Body of pancreas (tissue), 4 donors: ENCODE data around the gene FIBCD1. TPM values are rescaled to one million over a fixed set of nuclear protein-coding genes. Genes with fewer than 3 reads are reported as not detected.

ENCODE experiments used
- ATAC-seq: fragments of 150-250 bp; one replicate; pipeline ENCODE4 v1.9.1; 2016
- DNase-seq, 4 donors: peaks; one replicate each; pipeline ENCODE4 v3.0.0-alpha.2; 2019
- H3K27ac ChIP-seq, 4 donors: fragments of 200-600 bp; sonication (generic); 1 replicate in 3 of 4; 2 replicates in 1 of 4; pipeline versions ENCODE4 v1.5.1 to v1.6.1; 2016 to 2019; ENCODE audit warnings: mild to moderate bottlenecking in 1 of 4, mixed read lengths in 1 of 4, moderate library complexity in 1 of 4
- H3K27me3 ChIP-seq, 2 donors: fragments of 200-600 bp; sonication (generic); one replicate each; pipeline ENCODE4 v1.6.0; 2016; ENCODE audit warnings: mild to moderate bottlenecking in 1 of 2
- H3K36me3 ChIP-seq, 2 donors: fragments of 200-600 bp; sonication (generic); replicated peaks in 1 of 2; 2 replicates each; pipeline ENCODE4 v1.5.1; 2016; ENCODE audit warnings: low read depth in 2 of 2; ENCODE audit not compliant: insufficient read depth in 1 of 2
- H3K4me1 ChIP-seq: fragments of 200-600 bp; sonication (generic); one replicate; pipeline ENCODE4 v1.6.0; 2016
- H3K4me3 ChIP-seq, 2 donors: fragments of 200-600 bp; sonication (generic); 1 replicate in 1 of 2; 2 replicates in 1 of 2; pipeline ENCODE4 v1.5.1; 2016 to 2019
- H3K9me3 ChIP-seq, 3 donors: fragments of 200-600 bp; sonication (generic); 1 replicate in 2 of 3; 2 replicates in 1 of 3; pipeline ENCODE4 v1.5.1; 2016
- POLR2A ChIP-seq, 3 donors: fragments of 450-650 bp; IDR thresholded peaks; one replicate each; pipeline ENCODE4 v1.6.1; 2016; ENCODE audit warnings: antibody characterized with exemption in 3 of 3, mild to moderate bottlenecking in 2 of 3
- WGBS, 2 donors: methylation state at CpG; one replicate each; pipeline ENCODE4 v1.1.5; 2017; 5-methylcytosine and 5-hydroxymethylcytosine counted together
- intact Hi-C: fragments of 100-400 bp; cut with DNase I; formaldehyde crosslinking; loops from one replicate; pipeline ENCODE4 v1.15.1; 2023
- total RNA-seq, 2 donors: library from RNA; depleted of rRNA; stranded (reverse); fragments of >200 nt; gene quantifications; one replicate each; pipeline ENCODE4 v1.1.0, GENCODE V29; 2016
- TF ChIP-seq, protein P1 (sequence below), 7 experiments: fragments of 450-650 bp in 4 of 7; fragments of 200-600 bp in 3 of 7; sonication (generic) in 3 of 7; IDR thresholded peaks; one replicate each; pipeline ENCODE4 v1.5.1; 2016 to 2019; ENCODE audit warnings: antibody characterized with exemption in 7 of 7

FIBCD1 gene
- total RNA-seq, 2 donors from 2014 or later: 0.78 TPM; not detected in 1

- H3K4me1 ChIP-seq: no peaks in the 10 kb centered on the region
- no peaks in the 10 kb centered on the region for H3K9me3 ChIP-seq
- intact Hi-C loops: no loop called here
- no peak overlapping the region for H3K27ac ChIP-seq
- no peak for TF ChIP-seq POLR2A (IDR thresholded peaks at IDR 0.05)
- TF ChIP-seq, protein P1, sequence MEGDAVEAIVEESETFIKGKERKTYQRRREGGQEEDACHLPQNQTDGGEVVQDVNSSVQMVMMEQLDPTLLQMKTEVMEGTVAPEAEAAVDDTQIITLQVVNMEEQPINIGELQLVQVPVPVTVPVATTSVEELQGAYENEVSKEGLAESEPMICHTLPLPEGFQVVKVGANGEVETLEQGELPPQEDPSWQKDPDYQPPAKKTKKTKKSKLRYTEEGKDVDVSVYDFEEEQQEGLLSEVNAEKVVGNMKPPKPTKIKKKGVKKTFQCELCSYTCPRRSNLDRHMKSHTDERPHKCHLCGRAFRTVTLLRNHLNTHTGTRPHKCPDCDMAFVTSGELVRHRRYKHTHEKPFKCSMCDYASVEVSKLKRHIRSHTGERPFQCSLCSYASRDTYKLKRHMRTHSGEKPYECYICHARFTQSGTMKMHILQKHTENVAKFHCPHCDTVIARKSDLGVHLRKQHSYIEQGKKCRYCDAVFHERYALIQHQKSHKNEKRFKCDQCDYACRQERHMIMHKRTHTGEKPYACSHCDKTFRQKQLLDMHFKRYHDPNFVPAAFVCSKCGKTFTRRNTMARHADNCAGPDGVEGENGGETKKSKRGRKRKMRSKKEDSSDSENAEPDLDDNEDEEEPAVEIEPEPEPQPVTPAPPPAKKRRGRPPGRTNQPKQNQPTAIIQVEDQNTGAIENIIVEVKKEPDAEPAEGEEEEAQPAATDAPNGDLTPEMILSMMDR (IDR thresholded peaks at IDR 0.05): no peak
- ATAC-seq: no peak
- H3K4me3 ChIP-seq: no peak overlapping the region
- WGBS, 2 donors: 74 to 79% methylated on average over 10 to 21 of the region's 21 CpGs
- H3K27me3 ChIP-seq: no peaks in the 10 kb centered on the region
- H3K36me3 ChIP-seq: no peaks in the 10 kb centered on the region
- DNase-seq: no peak
These were observed 32.2 kb downstream of the FIBCD1 start for GRCh38 chr9:130906735-130907416.

DNA sequence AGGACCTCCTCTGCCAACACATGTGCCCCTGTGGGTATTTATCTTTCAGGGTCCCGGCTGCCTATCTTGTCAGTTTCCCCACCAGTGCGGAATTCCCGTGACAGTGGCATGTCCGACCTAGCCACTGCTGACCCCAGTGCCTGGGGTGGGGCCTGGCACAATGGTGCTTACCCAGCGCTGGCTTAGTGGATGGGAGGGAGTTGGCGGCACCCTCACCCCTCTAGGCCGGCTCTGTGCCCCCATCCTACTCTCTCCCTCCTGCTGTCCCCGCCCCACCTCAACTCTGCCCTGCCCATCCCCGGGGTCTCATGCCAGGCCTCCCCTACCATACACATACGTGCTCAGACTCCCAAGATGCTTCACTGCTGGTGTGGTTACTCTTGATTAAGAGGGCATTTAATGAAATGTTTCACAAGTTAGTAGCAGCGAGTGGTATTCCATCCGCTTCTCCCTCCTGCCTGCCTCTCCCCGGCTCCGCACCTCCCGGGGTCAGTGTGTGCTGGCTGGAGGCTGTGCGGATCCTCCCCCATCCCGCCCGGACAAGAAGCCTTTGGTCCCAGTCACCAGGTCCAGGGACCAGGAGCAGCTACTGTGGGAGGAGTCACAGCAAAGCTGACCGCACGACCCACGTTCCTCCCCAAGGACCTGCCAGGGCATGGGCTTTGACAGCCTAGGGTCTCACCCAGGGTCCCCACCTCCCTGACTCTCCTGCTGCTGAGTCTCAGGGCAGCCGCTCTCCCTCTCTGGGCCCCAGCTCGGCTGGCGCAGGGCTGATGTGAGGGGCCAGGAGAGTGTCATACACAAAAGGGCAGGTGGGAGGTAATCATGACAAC, 32.9 kb downstream of the FIBCD1 start:
- H3K27me3 ChIP-seq: no peaks in the 10 kb centered on the region
- WGBS, 2 donors: 66 to 75% methylated on average over 14 to 24 of the region's 24 CpGs
- intact Hi-C loops: no loop called here
- no peaks in the 10 kb centered on the region for H3K36me3 ChIP-seq
- no peaks in the 10 kb centered on the region for H3K9me3 ChIP-seq
- TF ChIP-seq, protein P1 (IDR thresholded peaks at IDR 0.05): no peak
- no peak for ATAC-seq
- H3K4me3 ChIP-seq: no peak overlapping the region
- no peak overlapping the region for H3K27ac ChIP-seq
- no peak for DNase-seq
- no peaks in the 10 kb centered on the region for H3K4me1 ChIP-seq

GRCh38 chr9:130905125-130905901, 33.7 kb downstream of the FIBCD1 start:
- no peaks in the 10 kb centered on the region for H3K9me3 ChIP-seq

GRCh38 chr9:130904070-130905044, 34.7 kb downstream of the FIBCD1 start:
- no peaks in the 10 kb centered on the region for H3K4me1 ChIP-seq
- no peaks in the 10 kb centered on the region for H3K27me3 ChIP-seq
- H3K9me3 ChIP-seq: no peaks in the 10 kb centered on the region
- WGBS, 2 donors: 71 to 82% methylated on average over 21 to 46 of the region's 48 CpGs
- intact Hi-C loops: no loop called here
- no peak overlapping the region for H3K4me3 ChIP-seq
- ATAC-seq: no peak
- no peaks in the 10 kb centered on the region for H3K36me3 ChIP-seq
- H3K27ac ChIP-seq: no peak overlapping the region
- TF ChIP-seq, protein P1 (IDR thresholded peaks at IDR 0.05): no peak
- no peak for TF ChIP-seq POLR2A (IDR thresholded peaks at IDR 0.05)
- DNase-seq: no peak

More at GRCh38 chr9:130905125-130905901, 33.7 kb downstream of the FIBCD1 start:
- ATAC-seq: no peak
- intact Hi-C loops: no loop called here
- H3K4me3 ChIP-seq: no peak overlapping the region
- no peak overlapping the region for H3K27ac ChIP-seq
- no peaks in the 10 kb centered on the region for H3K4me1 ChIP-seq
- WGBS, 2 donors: 86% methylated on average over 24 of the region's 24 CpGs
- no peak for DNase-seq
- TF ChIP-seq POLR2A (IDR thresholded peaks at IDR 0.05): no peak
- TF ChIP-seq, protein P1 (IDR thresholded peaks at IDR 0.05): no peak
- H3K27me3 ChIP-seq: no peaks in the 10 kb centered on the region
- H3K36me3 ChIP-seq: no peaks in the 10 kb centered on the region
